Smooth muscle cell (in vitro differentiated cells): ENCODE data around the gene SUPV3L1. TPM values are rescaled to one million over a fixed set of nuclear protein-coding genes. Genes with fewer than 3 reads are reported as not detected.
"Not testable (repeated sequence)": the region's sequence is repeated elsewhere in the genome, so short reads cannot be mapped to it uniquely, and the experiment has no call there.

Experiments
- DNase-seq: peaks from one replicate; lab custom pipeline; 2025; ENCODE audit not compliant: unreplicated experiment; lab: John Stamatoyannopoulos, UW
- H2AFZ ChIP-seq: fragments of 200-600 bp; sonication (generic); 2 replicates; pipeline ENCODE4 v1.6.0; 2016; ENCODE audit warnings: antibody characterized with exemption, low read depth, mild to moderate bottlenecking
- H3F3A ChIP-seq: fragments of 200-600 bp; sonication (generic); 2 replicates; pipeline ENCODE4 v1.6.0; 2017; ENCODE audit warnings: antibody characterized with exemption, low read depth
- H3K27ac ChIP-seq: fragments of 200-600 bp; sonication (generic); 2 replicates; pipeline ENCODE4 v1.5.1; 2016; ENCODE audit warnings: low read depth, mild to moderate bottlenecking
- H3K27me3 ChIP-seq: fragments of 200-600 bp; sonication (generic); 2 replicates; pipeline ENCODE4 v1.6.1; 2016; ENCODE audit warnings: low read depth, mild to moderate bottlenecking
- H3K36me3 ChIP-seq: fragments of 200-600 bp; sonication (generic); 2 replicates; pipeline ENCODE4 v1.5.1; 2016; ENCODE audit warnings: low read depth
- H3K4me1 ChIP-seq: fragments of 200-600 bp; sonication (generic); 2 replicates; pipeline ENCODE4 v1.5.1; 2016; ENCODE audit warnings: low read depth
- H3K4me2 ChIP-seq: fragments of 200-600 bp; sonication (generic); 2 replicates; pipeline ENCODE4 v1.6.0; 2016; ENCODE audit warnings: mild to moderate bottlenecking
- H3K4me3 ChIP-seq: fragments of 200-600 bp; sonication (generic); 2 replicates; pipeline ENCODE4 v1.5.1; 2016; ENCODE audit warnings: mild to moderate bottlenecking
- H3K79me2 ChIP-seq: fragments of 200-600 bp; sonication (generic); 2 replicates; pipeline ENCODE4 v1.6.0; 2016; ENCODE audit warnings: low read depth, mild to moderate bottlenecking
- H3K9ac ChIP-seq: fragments of 200-600 bp; sonication (generic); 2 replicates; pipeline ENCODE4 v1.6.0; 2016; ENCODE audit warnings: low read depth
- H3K9me3 ChIP-seq: fragments of 200-600 bp; sonication (generic); replicated peaks from 2 replicates; pipeline ENCODE4 v1.5.1; 2016; ENCODE audit warnings: low read depth
- H4K20me1 ChIP-seq: fragments of 200-600 bp; sonication (generic); 2 replicates; pipeline ENCODE4 v1.6.0; 2016; ENCODE audit warnings: low read depth
- CTCF ChIP-seq: fragments of 200-600 bp; sonication (generic); IDR thresholded peaks from 2 replicates; pipeline ENCODE4 v1.5.1; 2017; ENCODE audit warnings: borderline replicate concordance, mild to moderate bottlenecking, antibody characterized with exemption; ENCODE audit not compliant: insufficient read depth, poor library complexity, severe bottlenecking
- WGBS: methylation state at CpG from one replicate; pipeline ENCODE4 v1.1.7; 2016; ENCODE audit warnings: low lambda C conversion rate; 5-methylcytosine and 5-hydroxymethylcytosine counted together
- polyA plus RNA-seq: library from polyadenylated mRNA; unstranded; fragments of >200 nt; fragmentation: Nextera tagmentation; extraction: Ambion mirVana; gene quantifications from 2 replicates; pipeline ENCODE4 v1.2.1, GENCODE V29; 2016
- total RNA-seq: library from RNA; depleted of rRNA; stranded (reverse); fragments of >200 nt; gene quantifications from 2 replicates; pipeline ENCODE4 v1.2.3, GENCODE V29; 2014

SUPV3L1 gene
- total RNA-seq (21.3 and 32.6 TPM in 2 replicates), polyA plus RNA-seq (20.1 and 21.0 TPM in 2 replicates)

- Histone ChIP-seq H3K4me3 (peak within 1 kb of the TSS; percentile 99), H4K20me1 (no peaks in the 10 kb centered on the region), H3K36me3 (no peaks in the 10 kb centered on the region), H2AFZ (peak within 1 kb of the TSS; percentile 78), H3K4me2 (peak within 1 kb of the TSS; percentile 98), H3K4me1 (peaks cover 9% of the 10 kb centered on the region), H3K9me3 (no peaks in the 10 kb centered on the region), H3K79me2 (peaks cover 46% of the 10 kb centered on the region), H3K27me3 (no peaks in the 10 kb centered on the region), H3K27ac (peak within 1 kb of the TSS; percentile 96), H3K9ac (peak within 1 kb of the TSS; percentile 100), H3F3A (no peaks in the 10 kb centered on the region)
- whole genome bisulfite sequencing, result under 1% methylated on average over 44 of the region's 44 CpGs
- no peak for TF ChIP-seq CTCF
- DNase-seq, result peak; percentile 64
Observed at GRCh38 chr10:69179743-69180524, at the start of gene SUPV3L1. TSS of gene SUPV3L1 (plus strand) at chr10:69180234. CDS start at chr10:69180292, 58 bp downstream.

- Histone ChIP-seq H3K4me2 (no peak overlapping the region), H4K20me1 (peaks cover 85% of the 10 kb centered on the region)
Observed at GRCh38 chr10:69130251-69130650, 49.8 kb upstream of the SUPV3L1 start.

GRCh38 chr10:69139961-69140360 lies 40.1 kb upstream of the SUPV3L1 start:
- Histone ChIP-seq H3K27me3 (no peaks in the 10 kb centered on the region), H4K20me1 (peaks cover 84% of the 10 kb centered on the region), H3F3A (no peaks in the 10 kb centered on the region), H3K4me3 (no peak overlapping the region), H3K36me3 (no peaks in the 10 kb centered on the region), H3K4me1 (no peaks in the 10 kb centered on the region), H3K27ac (no peak overlapping the region), H3K9ac (no peak overlapping the region), H3K9me3 (no peaks in the 10 kb centered on the region), H3K79me2 (peaks cover 78% of the 10 kb centered on the region), H3K4me2 (no peak overlapping the region), H2AFZ (no peak overlapping the region)
- no peak for DNase-seq
- no peak for TF ChIP-seq CTCF
- WGBS, result 88% methylated on average over 2 of the region's 2 CpGs

More at GRCh38 chr10:69130251-69130650, 49.8 kb upstream of the SUPV3L1 start:
- no peak for DNase-seq
- no peak overlapping the region for H3K4me3 ChIP-seq
- H3F3A ChIP-seq, result no peaks in the 10 kb centered on the region
- WGBS, result 80% methylated on average over 2 of the region's 2 CpGs
- H2AFZ ChIP-seq, result no peak overlapping the region
- H3K27ac ChIP-seq, result no peak overlapping the region
- peaks cover 92% of the 10 kb centered on the region for H3K79me2 ChIP-seq
- H3K36me3 ChIP-seq, result no peaks in the 10 kb centered on the region
- H3K27me3 ChIP-seq, result no peaks in the 10 kb centered on the region
- no peak for TF ChIP-seq CTCF
- H3K9ac ChIP-seq, result no peak overlapping the region
- no peaks in the 10 kb centered on the region for H3K9me3 ChIP-seq
- peaks cover 7% of the 10 kb centered on the region for H3K4me1 ChIP-seq

GRCh38 chr10:69141304-69141703 lies 38.7 kb upstream of the SUPV3L1 start:
- WGBS, result 96% methylated on average over 1 of the region's 1 CpG
- H3K4me2 ChIP-seq, result no peak overlapping the region
- H4K20me1 ChIP-seq, result peaks cover 90% of the 10 kb centered on the region
- H3K9ac ChIP-seq, result no peak overlapping the region
- H3K36me3 ChIP-seq, result no peaks in the 10 kb centered on the region
- H3K9me3 ChIP-seq, result no peaks in the 10 kb centered on the region
- H3K27me3 ChIP-seq, result no peaks in the 10 kb centered on the region
- peaks cover 81% of the 10 kb centered on the region for H3K79me2 ChIP-seq
- no peak for DNase-seq
- no peak overlapping the region for H3K4me3 ChIP-seq
- no peaks in the 10 kb centered on the region for H3F3A ChIP-seq
- H2AFZ ChIP-seq, result no peak overlapping the region
- no peak overlapping the region for H3K27ac ChIP-seq
- no peak for TF ChIP-seq CTCF
- H3K4me1 ChIP-seq, result no peaks in the 10 kb centered on the region

GRCh38 chr10:69142074-69142473 lies 38.0 kb upstream of the SUPV3L1 start:
- not testable (repeated sequence) for H3K4me2 ChIP-seq, H2AFZ ChIP-seq, H3K36me3 ChIP-seq, H3K27me3 ChIP-seq, H3K4me3 ChIP-seq, H3K4me1 ChIP-seq, H3K9me3 ChIP-seq, H3K27ac ChIP-seq, H3F3A ChIP-seq, DNase-seq, H3K9ac ChIP-seq
- peaks cover 91% of the 10 kb centered on the region for H4K20me1 ChIP-seq
- H3K79me2 ChIP-seq, result peaks cover 83% of the 10 kb centered on the region
- 100% methylated on average over 3 of the region's 3 CpGs for WGBS
